ENCODE measurements around the gene CIRBP. TPM values are rescaled to one million over a fixed set of nuclear protein-coding genes. Genes with fewer than 3 reads are reported as not detected.
A peak's percentile ranks its signal among the peaks of the same experiment; 100 is the strongest.

The CIRBP gene
- total and polyA plus RNA-seq, 2 of the 13 experiments (the other 11 are each of a cell fraction or from before 2014, with no cell fraction given) = 133 to 140 TPM

DNA sequence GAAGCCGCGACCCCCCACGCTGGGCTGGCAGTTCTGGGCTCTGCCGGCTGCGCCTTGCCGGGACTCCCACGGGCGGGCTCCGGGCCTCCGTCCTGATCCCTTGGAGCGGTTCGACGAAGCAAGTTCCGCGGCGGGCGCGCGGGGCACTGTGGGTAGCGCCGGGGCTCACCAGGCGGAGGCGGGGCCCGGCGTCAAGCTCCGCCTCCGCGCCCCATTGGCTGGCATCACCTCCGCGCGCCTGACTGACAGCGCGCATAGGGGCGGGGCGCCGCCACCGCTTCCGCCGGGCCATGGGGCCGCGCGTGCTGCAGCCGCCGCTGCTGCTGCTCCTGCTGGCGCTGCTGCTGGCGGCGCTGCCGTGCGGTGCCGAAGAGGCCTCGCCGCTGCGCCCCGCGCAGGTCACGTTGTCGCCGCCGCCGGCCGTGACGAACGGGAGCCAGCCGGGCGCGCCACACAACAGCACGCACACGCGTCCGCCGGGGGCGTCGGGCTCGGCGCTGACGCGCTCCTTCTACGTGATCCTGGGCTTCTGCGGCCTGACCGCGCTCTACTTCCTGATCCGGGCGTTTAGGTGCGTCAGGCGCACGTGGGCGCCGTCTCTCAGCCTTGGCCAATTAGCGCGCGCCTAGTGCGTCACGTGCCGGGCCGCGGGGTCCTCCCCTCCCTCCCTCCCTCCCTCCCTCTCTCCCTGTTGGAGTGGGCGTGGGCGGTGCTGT is 6.3 kb downstream of the CIRBP start, which contains the start of gene FAM174C (continued):
- TF ChIP-seq ZNF703 (CRISPR knock-in tag; IDR thresholded peaks at IDR 0.05; ENCODE audit: borderline replicate concordance) = no peak; the same call in 1 of the 2 replicates
- TF ChIP-seq ZNF83 (CRISPR knock-in tag; IDR thresholded peaks at IDR 0.05; ENCODE audit: borderline replicate concordance) = no peak
- TF ChIP-seq GATA4 (IDR thresholded peaks at IDR 0.05; ENCODE audit: borderline replicate concordance, low read depth) = no peak
- no peak for TF ChIP-seq ZEB1 (IDR thresholded peaks at IDR 0.05; ENCODE audit: insufficient replicate concordance, low read depth)
- TF ChIP-seq, protein P1, sequence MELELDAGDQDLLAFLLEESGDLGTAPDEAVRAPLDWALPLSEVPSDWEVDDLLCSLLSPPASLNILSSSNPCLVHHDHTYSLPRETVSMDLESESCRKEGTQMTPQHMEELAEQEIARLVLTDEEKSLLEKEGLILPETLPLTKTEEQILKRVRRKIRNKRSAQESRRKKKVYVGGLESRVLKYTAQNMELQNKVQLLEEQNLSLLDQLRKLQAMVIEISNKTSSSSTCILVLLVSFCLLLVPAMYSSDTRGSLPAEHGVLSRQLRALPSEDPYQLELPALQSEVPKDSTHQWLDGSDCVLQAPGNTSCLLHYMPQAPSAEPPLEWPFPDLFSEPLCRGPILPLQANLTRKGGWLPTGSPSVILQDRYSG (CRISPR knock-in tag; IDR thresholded peaks at IDR 0.05) = peak; percentile 51; the same call in 1 of the 2 replicates
- no peak; the same call in 1 of the 2 replicates for TF ChIP-seq ZNF768 (CRISPR knock-in tag; IDR thresholded peaks at IDR 0.05)
- TF ChIP-seq HNRNPL (IDR thresholded peaks at IDR 0.05; ENCODE audit: low read depth, low read length) = no peak
- no peak for TF ChIP-seq ZNF224 (CRISPR knock-in tag; IDR thresholded peaks at IDR 0.05)
- no peak for TF ChIP-seq ZNF878 (CRISPR knock-in tag; IDR thresholded peaks at IDR 0.05)
- TF ChIP-seq, protein P2, sequence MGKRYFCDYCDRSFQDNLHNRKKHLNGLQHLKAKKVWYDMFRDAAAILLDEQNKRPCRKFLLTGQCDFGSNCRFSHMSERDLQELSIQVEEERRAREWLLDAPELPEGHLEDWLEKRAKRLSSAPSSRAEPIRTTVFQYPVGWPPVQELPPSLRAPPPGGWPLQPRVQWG (CRISPR knock-in tag; IDR thresholded peaks at IDR 0.05; ENCODE audit: borderline replicate concordance, low read depth) = no peak
- TF ChIP-seq, protein P3, sequence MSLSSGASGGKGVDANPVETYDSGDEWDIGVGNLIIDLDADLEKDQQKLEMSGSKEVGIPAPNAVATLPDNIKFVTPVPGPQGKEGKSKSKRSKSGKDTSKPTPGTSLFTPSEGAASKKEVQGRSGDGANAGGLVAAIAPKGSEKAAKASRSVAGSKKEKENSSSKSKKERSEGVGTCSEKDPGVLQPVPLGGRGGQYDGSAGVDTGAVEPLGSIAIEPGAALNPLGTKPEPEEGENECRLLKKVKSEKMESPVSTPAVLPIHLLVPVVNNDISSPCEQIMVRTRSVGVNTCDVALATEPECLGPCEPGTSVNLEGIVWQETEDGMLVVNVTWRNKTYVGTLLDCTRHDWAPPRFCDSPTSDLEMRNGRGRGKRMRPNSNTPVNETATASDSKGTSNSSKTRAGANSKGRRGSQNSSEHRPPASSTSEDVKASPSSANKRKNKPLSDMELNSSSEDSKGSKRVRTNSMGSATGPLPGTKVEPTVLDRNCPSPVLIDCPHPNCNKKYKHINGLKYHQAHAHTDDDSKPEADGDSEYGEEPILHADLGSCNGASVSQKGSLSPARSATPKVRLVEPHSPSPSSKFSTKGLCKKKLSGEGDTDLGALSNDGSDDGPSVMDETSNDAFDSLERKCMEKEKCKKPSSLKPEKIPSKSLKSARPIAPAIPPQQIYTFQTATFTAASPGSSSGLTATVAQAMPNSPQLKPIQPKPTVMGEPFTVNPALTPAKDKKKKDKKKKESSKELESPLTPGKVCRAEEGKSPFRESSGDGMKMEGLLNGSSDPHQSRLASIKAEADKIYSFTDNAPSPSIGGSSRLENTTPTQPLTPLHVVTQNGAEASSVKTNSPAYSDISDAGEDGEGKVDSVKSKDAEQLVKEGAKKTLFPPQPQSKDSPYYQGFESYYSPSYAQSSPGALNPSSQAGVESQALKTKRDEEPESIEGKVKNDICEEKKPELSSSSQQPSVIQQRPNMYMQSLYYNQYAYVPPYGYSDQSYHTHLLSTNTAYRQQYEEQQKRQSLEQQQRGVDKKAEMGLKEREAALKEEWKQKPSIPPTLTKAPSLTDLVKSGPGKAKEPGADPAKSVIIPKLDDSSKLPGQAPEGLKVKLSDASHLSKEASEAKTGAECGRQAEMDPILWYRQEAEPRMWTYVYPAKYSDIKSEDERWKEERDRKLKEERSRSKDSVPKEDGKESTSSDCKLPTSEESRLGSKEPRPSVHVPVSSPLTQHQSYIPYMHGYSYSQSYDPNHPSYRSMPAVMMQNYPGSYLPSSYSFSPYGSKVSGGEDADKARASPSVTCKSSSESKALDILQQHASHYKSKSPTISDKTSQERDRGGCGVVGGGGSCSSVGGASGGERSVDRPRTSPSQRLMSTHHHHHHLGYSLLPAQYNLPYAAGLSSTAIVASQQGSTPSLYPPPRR (CRISPR knock-in tag; IDR thresholded peaks at IDR 0.05; ENCODE audit: borderline replicate concordance) = no peak
- no peak for TF ChIP-seq RFXAP (CRISPR knock-in tag; IDR thresholded peaks at IDR 0.05; ENCODE audit: borderline replicate concordance)
- TF ChIP-seq ZNF616 (CRISPR knock-in tag; IDR thresholded peaks at IDR 0.05; ENCODE audit: low read depth) = peak; percentile 58; the same call in 1 of the 2 replicates
- TF ChIP-seq ZNF766 (CRISPR knock-in tag; IDR thresholded peaks at IDR 0.05; ENCODE audit: borderline replicate concordance) = peak; percentile 92; the same call in 1 of the 2 replicates
- no peak for TF ChIP-seq CBFB (CRISPR knock-in tag; IDR thresholded peaks at IDR 0.05)
- no peak for TF ChIP-seq NR2F1 (CRISPR knock-in tag; IDR thresholded peaks at IDR 0.05)
- TF ChIP-seq, protein P4, sequence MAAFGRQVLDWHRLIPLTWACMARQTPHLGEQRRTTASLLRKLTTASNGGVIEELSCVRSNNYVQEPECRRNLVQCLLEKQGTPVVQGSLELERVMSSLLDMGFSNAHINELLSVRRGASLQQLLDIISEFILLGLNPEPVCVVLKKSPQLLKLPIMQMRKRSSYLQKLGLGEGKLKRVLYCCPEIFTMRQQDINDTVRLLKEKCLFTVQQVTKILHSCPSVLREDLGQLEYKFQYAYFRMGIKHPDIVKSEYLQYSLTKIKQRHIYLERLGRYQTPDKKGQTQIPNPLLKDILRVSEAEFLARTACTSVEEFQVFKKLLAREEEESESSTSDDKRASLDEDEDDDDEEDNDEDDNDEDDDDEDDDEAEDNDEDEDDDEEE (CRISPR knock-in tag; IDR thresholded peaks at IDR 0.05) = no peak
- peak; percentile 78 for TF ChIP-seq BORCS8-MEF2B (CRISPR knock-in tag; IDR thresholded peaks at IDR 0.05)
- TF ChIP-seq ZNF891 (CRISPR knock-in tag; IDR thresholded peaks at IDR 0.05) = no peak
- TF ChIP-seq FOSL2 (CRISPR knock-in tag; IDR thresholded peaks at IDR 0.05) = no peak
- TF ChIP-seq ZNF563 (CRISPR knock-in tag; IDR thresholded peaks at IDR 0.05) = peak; percentile 75; the same call in 1 of the 2 replicates
- TF ChIP-seq ZNF350 (CRISPR knock-in tag; IDR thresholded peaks at IDR 0.05; ENCODE audit: borderline replicate concordance, low read depth) = no peak
- TF ChIP-seq SRSF1 (optimal IDR thresholded peaks at IDR 0.05; ENCODE audit: low read depth, low read length) = peak; percentile 14

Measured in HepG2 (cell line).